ENCODE data around the gene ZBTB18.
A peak's percentile ranks its signal among the peaks of the same experiment; 100 is the strongest.
"Not testable (repeated sequence)": the region's sequence is repeated elsewhere in the genome, so short reads cannot be mapped to it uniquely, and the experiment has no call there.

ZBTB18 gene

GRCh38 chr1:244050835-244051444 lies at the start of gene ZBTB18:
Gene ZBTB18, plus strand, starts transcription at chr1:244051283. Its CDS starts 149 bp downstream, at chr1:244051432.
- DNase-seq = no peak

GRCh38 chr1:244002721-244003120 lies 48.4 kb upstream of the ZBTB18 start:
- DNase-seq = no peak

GRCh38 chr1:244005455-244005854 lies 45.6 kb upstream of the ZBTB18 start:
- DNase-seq = no peak

GRCh38 chr1:244006381-244006901 lies 44.6 kb upstream of the ZBTB18 start:
- no peak for DNase-seq

- DNase-seq = no peak
Measured at GRCh38 chr1:244006961-244007360, 44.1 kb upstream of the ZBTB18 start.

GRCh38 chr1:244010191-244010590 lies 40.9 kb upstream of the ZBTB18 start:
- DNase-seq = peak; percentile 3

- no peak for DNase-seq
Measured at GRCh38 chr1:244010703-244011123, 40.4 kb upstream of the ZBTB18 start.

- DNase-seq = no peak
Measured at GRCh38 chr1:244011271-244011670, 39.8 kb upstream of the ZBTB18 start.

GRCh38 chr1:244011786-244012185 lies 39.3 kb upstream of the ZBTB18 start:
- DNase-seq = no peak

GRCh38 chr1:244012202-244012601 lies 38.9 kb upstream of the ZBTB18 start:
- no peak for DNase-seq

GRCh38 chr1:244013100-244013499 lies 38.0 kb upstream of the ZBTB18 start:
- no peak for DNase-seq

- DNase-seq = not testable (repeated sequence)
Measured at GRCh38 chr1:244014862-244015261, 36.2 kb upstream of the ZBTB18 start.

- no peak for DNase-seq
Measured at GRCh38 chr1:244019982-244020485, 31.0 kb upstream of the ZBTB18 start.

GRCh38 chr1:244021427-244021826 lies 29.7 kb upstream of the ZBTB18 start:
- no peak for DNase-seq

- no peak for DNase-seq
Measured at GRCh38 chr1:244022311-244022710, 28.8 kb upstream of the ZBTB18 start.

GRCh38 chr1:244022864-244023440 lies 28.1 kb upstream of the ZBTB18 start:
- DNase-seq = no peak

- DNase-seq = no peak
Measured at GRCh38 chr1:244027491-244028145, 23.5 kb upstream of the ZBTB18 start.

- DNase-seq = no peak
Measured at GRCh38 chr1:244028701-244029100, 22.4 kb upstream of the ZBTB18 start.

- DNase-seq = no peak
Measured at GRCh38 chr1:244029124-244029523, 22.0 kb upstream of the ZBTB18 start.

GRCh38 chr1:244030481-244031040 lies 20.5 kb upstream of the ZBTB18 start:
- DNase-seq = no peak

- no peak for DNase-seq
Measured at GRCh38 chr1:244035358-244035757, 15.7 kb upstream of the ZBTB18 start.

- no peak for DNase-seq
Measured at GRCh38 chr1:244037252-244037651, 13.8 kb upstream of the ZBTB18 start.

- DNase-seq = no peak
Measured at GRCh38 chr1:244041466-244042120, 9.5 kb upstream of the ZBTB18 start.

All from stimulated activated naive CD4-positive, alpha-beta T cell treated with Interleukin-2 at 50 U/mL for 16 hours (primary cell).